Measurements from ENCODE around the gene SPATS2. TPM values are rescaled to one million over a fixed set of nuclear protein-coding genes. Genes with fewer than 3 reads are reported as not detected.

The SPATS2 gene
- total RNA-seq, 1 experiment from 2014 or later: 74.2 TPM

- H3K4me2 ChIP-seq (ENCODE audit: low read length): no peak overlapping the region
- BruUV-seq (replicated peaks): TSS peak; percentile 26
- DNase-seq (ENCODE audit: low read depth, low spot score) (no peak), ATAC-seq (no peak)
- H3K9me2 ChIP-seq (ENCODE audit: insufficient read depth): no peaks in the 10 kb centered on the region
- no peak overlapping the region for H2AFZ ChIP-seq (ENCODE audit: low read depth, low read length, poor library complexity, severe bottlenecking)
- no peaks in the 10 kb centered on the region; the same call in none of the 2 replicates for H4K20me1 ChIP-seq (ENCODE audit: insufficient read depth)
- peaks cover 2 to 5% of the 10 kb centered on the region in 2 experiments; a peak in 1 of 4 replicates for H3K36me3 ChIP-seq (ENCODE audit: control insufficient read depth in 1 of 2, insufficient read depth in 2 of 2, low read length in 2 of 2)
- POLR2A ChIA-PET: no interaction called here
- no peak overlapping the region for H3K9ac ChIP-seq (ENCODE audit: low read length)
- peaks cover 28% of the 10 kb centered on the region for H3K79me2 ChIP-seq (ENCODE audit: insufficient read depth, low read length)
- H3K4me1 ChIP-seq (ENCODE audit: control insufficient read depth in 1 of 2, insufficient read depth in 2 of 2, low read length in 2 of 2): no peaks in the 10 kb centered on the region
- H3K4me3 ChIP-seq (replicated peaks in 1 of 2; ENCODE audit: low read depth in 1 of 2, low read length in 2 of 2): no peak overlapping the region
- H3K9me3 ChIP-seq (ENCODE audit: control insufficient read depth in 1 of 2, insufficient read depth in 1 of 2, low read depth in 1 of 2, low read length in 2 of 2): no peaks in the 10 kb centered on the region
- H3K27ac ChIP-seq (ENCODE audit: low read depth, low read length): no peak overlapping the region
- intact Hi-C loops (cut with micrococcal nuclease): loop anchor here (5.0 kb wide), 1 partner anchor 69 kb away; no protein-coding TSS in a partner anchor
- CTCF ChIA-PET: interaction anchor here (1.5 kb wide), 1 partner anchor 103 kb away, joined by 3 read pairs; no protein-coding TSS in a partner anchor
- no peak for TF ChIP-seq ZFX (IDR thresholded peaks at IDR 0.05)
- TF ChIP-seq ATF3 (IDR thresholded peaks at IDR 0.05): no peak
- RAD21 ChIA-PET (ENCODE audit: low non-redundant PET in 1 of 2, low total read pairs in 2 of 2, uncharacterized antibody in 2 of 2, unreplicated experiment in 2 of 2): no interaction called here
- H3K27me3 ChIP-seq (ENCODE audit: insufficient read depth, low read length): no peaks in the 10 kb centered on the region
Measured at GRCh38 chr12:49461221-49461620, 94.0 kb downstream of the SPATS2 start.

GRCh38 chr12:49462083-49462744 lies 95.0 kb downstream of the SPATS2 start:
- no peak overlapping the region for H3K4me3 ChIP-seq (replicated peaks in 1 of 2; ENCODE audit: low read depth in 1 of 2, low read length in 2 of 2)
- H3K9me3 ChIP-seq (ENCODE audit: control insufficient read depth in 1 of 2, insufficient read depth in 1 of 2, low read depth in 1 of 2, low read length in 2 of 2): no peaks in the 10 kb centered on the region
- H3K27ac ChIP-seq (ENCODE audit: low read depth, low read length): no peak overlapping the region
- TF ChIP-seq YY1 (IDR thresholded peaks at IDR 0.05; ENCODE audit: extremely low read depth, insufficient replicate concordance, low read depth, low read length) (no peak), CEBPB (IDR thresholded peaks at IDR 0.05; ENCODE audit: low read depth) (no peak), SIN3A (IDR thresholded peaks at IDR 0.05; ENCODE audit: low read depth) (no peak), MAX (IDR thresholded peaks at IDR 0.05) (no peak), POLR2AphosphoS5 (IDR thresholded peaks at IDR 0.05; ENCODE audit: low read depth, low read length) (no peak), SRF (IDR thresholded peaks at IDR 0.05; ENCODE audit: low read depth) (no peak), ZBTB33 (IDR thresholded peaks at IDR 0.05; ENCODE audit: extremely low read depth, insufficient replicate concordance, low read length) (no peak)
- H3K36me3 ChIP-seq (ENCODE audit: control insufficient read depth in 1 of 2, insufficient read depth in 2 of 2, low read length in 2 of 2): peaks cover 2 to 5% of the 10 kb centered on the region in 2 experiments; a peak in 1 of 4 replicates
- ATAC-seq (no peak), DNase-seq (ENCODE audit: low read depth, low spot score) (no peak)
- RAD21 ChIA-PET (ENCODE audit: low non-redundant PET in 1 of 2, low total read pairs in 2 of 2, uncharacterized antibody in 2 of 2, unreplicated experiment in 2 of 2): no interaction called here
- BruUV-seq (replicated peaks): no TSS peak
- H3K79me2 ChIP-seq (ENCODE audit: insufficient read depth, low read length): peaks cover 24% of the 10 kb centered on the region
- H2AFZ ChIP-seq (ENCODE audit: low read depth, low read length, poor library complexity, severe bottlenecking): no peak overlapping the region
- intact Hi-C loops (cut with micrococcal nuclease): loop anchor here (5.0 kb wide), 1 partner anchor 70 kb away; no protein-coding TSS in a partner anchor
- H3K9me2 ChIP-seq (ENCODE audit: insufficient read depth): no peaks in the 10 kb centered on the region
- H3K4me1 ChIP-seq (ENCODE audit: control insufficient read depth in 1 of 2, insufficient read depth in 2 of 2, low read length in 2 of 2): no peaks in the 10 kb centered on the region
- no peak overlapping the region for H3K9ac ChIP-seq (ENCODE audit: low read length)
- no peak overlapping the region for H3K4me2 ChIP-seq (ENCODE audit: low read length)
- POLR2A ChIA-PET: interaction anchor here (1.2 kb wide), 1 partner anchor 11 kb away, joined by 3 read pairs; no protein-coding TSS in a partner anchor
- H3K27me3 ChIP-seq (ENCODE audit: insufficient read depth, low read length): no peaks in the 10 kb centered on the region
- H4K20me1 ChIP-seq (ENCODE audit: insufficient read depth): no peaks in the 10 kb centered on the region
- CTCF ChIA-PET: no interaction called here
